Endothelial cell of umbilical vein (primary cell): Measurements from ENCODE around the gene DBNDD2. TPM values are rescaled to one million over a fixed set of nuclear protein-coding genes. Genes with fewer than 3 reads are reported as not detected.

Experiments
- BruUV-seq: library from RNA; stranded (reverse); fragments of 400-500 nt; replicated peaks from 2 replicates; lab custom pipeline; 2021; lab: Mats Ljungman, UMichigan
- CTCF ChIA-PET: fragments of 300-600, 350-600 bp; sonication (Branson Sonifier 250); formaldehyde crosslinking; loops from one replicate; lab custom pipeline; 2021; ENCODE audit warnings: antibody characterized with exemption, inconsistent platforms; lab: Charles Lee
- POLR2A ChIA-PET: fragments of 300-600, 350-600 bp; sonication (Branson Sonifier 250); formaldehyde crosslinking; loops from one replicate; lab custom pipeline; 2021; ENCODE audit warnings: antibody characterized with exemption, inconsistent platforms; lab: Charles Lee
- DNase-seq: peaks from one replicate; pipeline ENCODE4 v3.0.0-alpha.2; 2011; ENCODE audit warnings: low read depth, low spot score
- FAIRE-seq: peaks from 2 replicates; lab custom pipeline; 2011; peaks lifted over from hg19 to GRCh38; lab: Jason Lieb, UNC
- H2AFZ ChIP-seq: 2 replicates; pipeline ENCODE4 v1.6.0; 2012; ENCODE audit warnings: low read depth, low read length, control low read depth, inconsistent platforms
- H3K27ac ChIP-seq: 2 replicates; pipeline ENCODE4 v1.5.1; 2011; ENCODE audit warnings: low read depth, mild to moderate bottlenecking, control low read depth, low read length, moderate library complexity; ENCODE audit not compliant: insufficient read depth
- H3K27me3 ChIP-seq, 2 experiments: 2 replicates each; pipeline versions ENCODE4 v1.6.0 to v1.6.1; 2011; ENCODE audit warnings: low read length in 2 of 2, mixed read lengths in 1 of 2; ENCODE audit not compliant: control insufficient read depth in 2 of 2, insufficient read depth in 2 of 2
- H3K36me3 ChIP-seq, 2 experiments: 2 replicates in 1 of 2; 3 replicates in 1 of 2; pipeline ENCODE4 v1.5.1; 2011; ENCODE audit warnings: low read length in 2 of 2, mild to moderate bottlenecking in 1 of 2, moderate library complexity in 1 of 2; ENCODE audit not compliant: control insufficient read depth in 2 of 2, insufficient read depth in 2 of 2; ENCODE audit errors: extremely low read depth in 1 of 2
- H3K4me1 ChIP-seq: 3 replicates; pipeline ENCODE4 v1.5.1; 2011; ENCODE audit warnings: mild to moderate bottlenecking, low read length; ENCODE audit not compliant: control insufficient read depth, insufficient read depth; ENCODE audit errors: extremely low read depth
- H3K4me2 ChIP-seq: 2 replicates; pipeline ENCODE4 v1.6.1; 2011; ENCODE audit warnings: low read length, control low read depth, mixed read lengths; ENCODE audit not compliant: insufficient read depth
- H3K4me3 ChIP-seq, 3 experiments: fragments of 200-600 bp in 1 of 3; sonication (generic), shearing (Covaris generic) in 1 of 3; replicated peaks in 1 of 3; 2 replicates each; pipeline ENCODE4 v1.5.1; 2011 to 2016; ENCODE audit warnings: control low read depth in 3 of 3, low read length in 3 of 3, mild to moderate bottlenecking in 2 of 3, inconsistent platforms in 1 of 3, low read depth in 1 of 3, moderate library complexity in 1 of 3; ENCODE audit not compliant: insufficient read depth in 1 of 3
- H3K79me2 ChIP-seq: 2 replicates; pipeline ENCODE4 v1.6.0; 2012; ENCODE audit warnings: low read length, inconsistent platforms; ENCODE audit not compliant: control insufficient read depth, insufficient read depth
- H3K9ac ChIP-seq: replicated peaks from 2 replicates; pipeline ENCODE3; 2011; ENCODE audit warnings: low read length, control low read depth; ENCODE audit not compliant: insufficient read depth; ENCODE audit errors: extremely low read depth
- H3K9me1 ChIP-seq: replicated peaks from 3 replicates; pipeline ENCODE4 v1.6.0; 2011; ENCODE audit warnings: mild to moderate bottlenecking, low read length; ENCODE audit not compliant: control insufficient read depth, insufficient read depth; ENCODE audit errors: extremely low read depth
- H3K9me3 ChIP-seq: replicated peaks from 2 replicates; pipeline ENCODE4 v1.5.1; 2012; ENCODE audit warnings: low read length, inconsistent platforms; ENCODE audit not compliant: control insufficient read depth, insufficient read depth
- H4K20me1 ChIP-seq: replicated peaks from 2 replicates; pipeline ENCODE3; 2011; ENCODE audit warnings: mild to moderate bottlenecking, low read length; ENCODE audit not compliant: control insufficient read depth, insufficient read depth; ENCODE audit errors: extremely low read depth
- CTCF ChIP-seq, 2 donors: IDR thresholded peaks; 1 replicate in 1 of 2; 2 replicates in 1 of 2; pipeline ENCODE4 v1.5.1; 2011; ENCODE audit warnings: low read length in 2 of 2, mild to moderate bottlenecking in 2 of 2, moderate library complexity in 2 of 2, control low read depth in 1 of 2, inconsistent platforms in 1 of 2, low read depth in 1 of 2; ENCODE audit not compliant: insufficient read depth in 1 of 2; ENCODE audit errors: extremely low read depth in 1 of 2
- GATA2 ChIP-seq: IDR thresholded peaks from 2 replicates; pipeline ENCODE4 v1.7.0; 2011; ENCODE audit warnings: low read depth, mild to moderate bottlenecking, moderate library complexity, mixed read lengths, low read length; ENCODE audit not compliant: insufficient read length, insufficient read depth
- MYC ChIP-seq: IDR thresholded peaks from one replicate; pipeline ENCODE4 v1.6.1; 2011; ENCODE audit warnings: mild to moderate bottlenecking, low read depth, low read length
- POLR2A ChIP-seq: IDR thresholded peaks from 2 replicates; pipeline ENCODE4 v1.6.1; 2012; ENCODE audit warnings: low read depth, mild to moderate bottlenecking, control low read depth, low read length
- dilution Hi-C: fragments of 300-500 bp; cut with MboI; formaldehyde crosslinking; loops from one replicate; pipeline ENCODE4 v1.15.0; 2019; ENCODE audit warnings: low sequenced_read_pairs; ENCODE audit not compliant: extremely low pct_ligation_motif_present
- intact Hi-C: fragments of 100-400 bp; cut with micrococcal nuclease; formaldehyde crosslinking; loops from one replicate; pipeline ENCODE4 v1.10.0; 2022
- polyA plus RNA-seq, 4 experiments: library from polyadenylated mRNA; depleted of rRNA in 3 of 4; stranded (reverse) in 3 of 4; unstranded in 1 of 4; fragments of >200 nt; gene quantifications; 2 replicates each; pipeline versions ENCODE4 v1.2.1 to v1.2.3, GENCODE V29; 2011 to 2012; ENCODE audit warnings: missing spikeins in 1 of 4
- total RNA-seq: library from RNA; stranded (reverse); gene quantifications from 2 replicates; pipeline ENCODE4 v1.2.3, GENCODE V29; 2021

DBNDD2 gene
- total and polyA plus RNA-seq, 2 donors (not counting 3 experiments of a cell fraction or from before 2014, with no cell fraction given) = 15.6 to 27.9 TPM

DNA sequence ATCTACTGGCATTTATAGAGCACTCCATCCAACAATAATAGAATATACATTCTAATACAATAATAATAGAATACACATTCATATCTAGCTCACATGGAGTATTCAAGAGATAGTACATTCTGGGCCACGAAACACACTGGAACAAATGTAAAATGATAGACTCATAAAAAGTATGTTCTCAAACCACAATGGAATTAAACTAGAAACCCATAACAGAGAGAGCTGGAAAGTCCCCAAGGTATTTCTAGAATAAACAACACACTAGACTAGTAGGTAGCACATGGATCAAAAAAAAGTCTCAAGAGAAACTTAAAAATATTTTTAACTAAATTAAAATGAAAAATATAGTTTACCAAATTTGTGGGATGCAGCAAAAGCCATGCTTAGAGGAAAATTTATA lies 20.8 kb upstream of the DBNDD2 start:
- Histone ChIP-seq H2AFZ (no peak overlapping the region), H3K79me2 (no peaks in the 10 kb centered on the region), H3K9ac (no peak overlapping the region), H3K9me3 (no peaks in the 10 kb centered on the region), H3K9me1 (no peaks in the 10 kb centered on the region), H4K20me1 (no peaks in the 10 kb centered on the region), H3K4me2 (no peak overlapping the region), H3K4me1 (peaks cover 3% of the 10 kb centered on the region), H3K27ac (no peak overlapping the region), H3K27me3 (no peaks in the 10 kb centered on the region), H3K4me3 (no peak overlapping the region), H3K36me3 (no peaks in the 10 kb centered on the region)
- BruUV-seq = no TSS peak
- CTCF ChIA-PET = interaction anchor here (0.9 to 2.9 kb wide), 3 partner anchors 14 to 384 kb away, joined by 3 to 10 read pairs (median 4); no protein-coding TSS in a partner anchor
- dilution Hi-C loops = no loop called here
- POLR2A ChIA-PET = no interaction called here
- intact Hi-C loops = no loop called here
- FAIRE-seq (no peak), DNase-seq (no peak)
- TF ChIP-seq CTCF (IDR thresholded peaks at IDR 0.05; ENCODE audit: extremely low read depth in 1 of 2, insufficient read depth in 1 of 2, low read depth in 1 of 2, low read length in 2 of 2) = no peak
- no peak for TF ChIP-seq POLR2A

GRCh38 chr20:45390931-45391330 lies 17.2 kb upstream of the DBNDD2 start:
- Histone ChIP-seq H3K9me1 (no peaks in the 10 kb centered on the region), H3K27ac (no peak overlapping the region), H3K79me2 (no peaks in the 10 kb centered on the region), H3K9ac (no peak overlapping the region), H3K27me3 (no peaks in the 10 kb centered on the region), H3K4me2 (no peak overlapping the region), H3K36me3 (no peaks in the 10 kb centered on the region), H2AFZ (no peak overlapping the region), H3K9me3 (no peaks in the 10 kb centered on the region), H3K4me3 (no peak overlapping the region), H3K4me1 (peaks cover 3% of the 10 kb centered on the region), H4K20me1 (no peaks in the 10 kb centered on the region)
- CTCF ChIA-PET = interaction anchor here (2.9 kb wide), 1 partner anchor 46 kb away, joined by 11 read pairs; no protein-coding TSS in a partner anchor
- FAIRE-seq = no peak
- intact Hi-C loops = no loop called here
- TF ChIP-seq CTCF (IDR thresholded peaks at IDR 0.05; ENCODE audit: extremely low read depth in 1 of 2, insufficient read depth in 1 of 2, low read depth in 1 of 2, low read length in 2 of 2) (no peak), MYC (no peak), GATA2 (no peak)
- no peak for DNase-seq
- dilution Hi-C loops = no loop called here
- no TSS peak for BruUV-seq
- POLR2A ChIA-PET = no interaction called here
